ENCODE measurements around the gene TPM4. TPM values are rescaled to one million over a fixed set of nuclear protein-coding genes. Genes with fewer than 3 reads are reported as not detected.
A peak's percentile ranks its signal among the peaks of the same experiment; 100 is the strongest.

The TPM4 gene
- total RNA-seq, 1 experiment from 2014 or later = 219 TPM

- no peak overlapping the region for H3K4me3 Mint-ChIP-seq (ENCODE audit: low read depth, unreplicated experiment)
- DNase-seq = no peak
- H3K27ac Mint-ChIP-seq (ENCODE audit: unreplicated experiment) = peak overlapping the region; percentile 61
- peaks cover 47% of the 10 kb centered on the region for H3K36me3 Mint-ChIP-seq (ENCODE audit: insufficient read depth, unreplicated experiment)
- TF ChIP-seq CTCF (IDR thresholded peaks at IDR 0.05; ENCODE audit: unreplicated experiment) = no peak
- H3K4me1 Mint-ChIP-seq (ENCODE audit: low read depth, unreplicated experiment) = peaks cover 8% of the 10 kb centered on the region
- intact Hi-C loops (cut with micrococcal nuclease; ENCODE audit: unreplicated experiment) = no loop called here
- no TSS peak for BruUV-seq (replicated peaks)
- no peaks in the 10 kb centered on the region for H3K9me3 Mint-ChIP-seq (ENCODE audit: low read depth, unreplicated experiment)
- CTCF ChIA-PET = interaction anchor here (0.6 kb wide), 1 partner anchor 845 kb away, joined by 8 read pairs; no protein-coding TSS in a partner anchor
- no peaks in the 10 kb centered on the region for H3K27me3 Mint-ChIP-seq (ENCODE audit: unreplicated experiment)
Observed at GRCh38 chr19:16073481-16073880, 2.8 kb upstream of the TPM4 start.

GRCh38 chr19:16073988-16074387 is 2.3 kb upstream of the TPM4 start:
- Mint-ChIP-seq H3K27ac (ENCODE audit: unreplicated experiment) (peak overlapping the region; percentile 61), H3K36me3 (ENCODE audit: insufficient read depth, unreplicated experiment) (peaks cover 52% of the 10 kb centered on the region), H3K4me3 (ENCODE audit: low read depth, unreplicated experiment) (no peak overlapping the region), H3K27me3 (ENCODE audit: unreplicated experiment) (no peaks in the 10 kb centered on the region), H3K9me3 (ENCODE audit: low read depth, unreplicated experiment) (no peaks in the 10 kb centered on the region), H3K4me1 (ENCODE audit: low read depth, unreplicated experiment) (peaks cover 10% of the 10 kb centered on the region)
- intact Hi-C loops (cut with micrococcal nuclease; ENCODE audit: unreplicated experiment) = no loop called here
- DNase-seq = no peak
- CTCF ChIA-PET = interaction anchor here (0.6 kb wide), 1 partner anchor 844 kb away, joined by 8 read pairs; no protein-coding TSS in a partner anchor
- no TSS peak for BruUV-seq (replicated peaks)
- no peak for TF ChIP-seq CTCF (IDR thresholded peaks at IDR 0.05; ENCODE audit: unreplicated experiment)

- H3K4me3 Mint-ChIP-seq (ENCODE audit: low read depth, unreplicated experiment) = no peak overlapping the region
- H3K36me3 Mint-ChIP-seq (ENCODE audit: insufficient read depth, unreplicated experiment) = peaks cover 59% of the 10 kb centered on the region
- no peak for DNase-seq
- intact Hi-C loops (cut with micrococcal nuclease; ENCODE audit: unreplicated experiment) = no loop called here
- peaks cover 16% of the 10 kb centered on the region for H3K4me1 Mint-ChIP-seq (ENCODE audit: low read depth, unreplicated experiment)
- H3K27me3 Mint-ChIP-seq (ENCODE audit: unreplicated experiment) = no peaks in the 10 kb centered on the region
- BruUV-seq (replicated peaks) = no TSS peak
- no peaks in the 10 kb centered on the region for H3K9me3 Mint-ChIP-seq (ENCODE audit: low read depth, unreplicated experiment)
- peak overlapping the region; percentile 66 for H3K27ac Mint-ChIP-seq (ENCODE audit: unreplicated experiment)
- CTCF ChIA-PET = interaction anchor here (0.7 kb wide), 1 partner anchor 14 kb away, joined by 3 read pairs; no protein-coding TSS in a partner anchor
- no peak for TF ChIP-seq CTCF (IDR thresholded peaks at IDR 0.05; ENCODE audit: unreplicated experiment)
Observed at GRCh38 chr19:16074488-16075365, 1.6 kb upstream of the TPM4 start.

GRCh38 chr19:16075430-16076153 is 703 bp upstream of the TPM4 start:
- no peaks in the 10 kb centered on the region for H3K27me3 Mint-ChIP-seq (ENCODE audit: unreplicated experiment)
- CTCF ChIA-PET = interaction anchor here (0.6 to 0.7 kb wide), 2 partner anchors 14 to 50 kb away, joined by 3 read pairs; no protein-coding TSS in a partner anchor
- TF ChIP-seq CTCF (IDR thresholded peaks at IDR 0.05; ENCODE audit: unreplicated experiment) = no peak
- H3K4me3 Mint-ChIP-seq (ENCODE audit: low read depth, unreplicated experiment) = no peak overlapping the region
- intact Hi-C loops (cut with micrococcal nuclease; ENCODE audit: unreplicated experiment) = no loop called here
- no peak for DNase-seq
- peaks cover 16% of the 10 kb centered on the region for H3K4me1 Mint-ChIP-seq (ENCODE audit: low read depth, unreplicated experiment)
- peak overlapping the region; percentile 66 for H3K27ac Mint-ChIP-seq (ENCODE audit: unreplicated experiment)
- no TSS peak for BruUV-seq (replicated peaks)
- no peaks in the 10 kb centered on the region for H3K9me3 Mint-ChIP-seq (ENCODE audit: low read depth, unreplicated experiment)
- peaks cover 68% of the 10 kb centered on the region for H3K36me3 Mint-ChIP-seq (ENCODE audit: insufficient read depth, unreplicated experiment)

Measured in Calu3 (cell line).